Measurements from ENCODE around the gene HPN.

HPN gene

DNA sequence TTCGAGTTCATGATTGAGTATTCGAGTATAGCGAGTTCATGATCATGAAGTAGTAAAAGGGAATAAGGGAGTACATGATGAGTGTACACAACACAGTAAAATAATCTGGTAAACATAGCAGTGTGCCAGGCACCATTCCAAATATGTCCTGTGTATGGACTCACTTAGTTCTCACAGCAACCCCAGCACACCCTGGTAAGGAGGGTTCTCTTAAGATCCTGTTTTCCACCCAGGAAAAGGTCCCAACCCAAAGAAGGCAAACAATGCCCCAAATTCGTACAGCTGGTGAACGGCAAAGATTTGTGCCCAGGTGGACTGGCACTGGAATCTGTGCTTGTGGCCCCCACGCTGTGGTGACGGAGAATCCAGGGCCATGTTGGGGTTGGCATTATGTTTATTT lies 21.4 kb downstream of the HPN start:
- no peak for DNase-seq (ENCODE audit: low spot score)

DNA sequence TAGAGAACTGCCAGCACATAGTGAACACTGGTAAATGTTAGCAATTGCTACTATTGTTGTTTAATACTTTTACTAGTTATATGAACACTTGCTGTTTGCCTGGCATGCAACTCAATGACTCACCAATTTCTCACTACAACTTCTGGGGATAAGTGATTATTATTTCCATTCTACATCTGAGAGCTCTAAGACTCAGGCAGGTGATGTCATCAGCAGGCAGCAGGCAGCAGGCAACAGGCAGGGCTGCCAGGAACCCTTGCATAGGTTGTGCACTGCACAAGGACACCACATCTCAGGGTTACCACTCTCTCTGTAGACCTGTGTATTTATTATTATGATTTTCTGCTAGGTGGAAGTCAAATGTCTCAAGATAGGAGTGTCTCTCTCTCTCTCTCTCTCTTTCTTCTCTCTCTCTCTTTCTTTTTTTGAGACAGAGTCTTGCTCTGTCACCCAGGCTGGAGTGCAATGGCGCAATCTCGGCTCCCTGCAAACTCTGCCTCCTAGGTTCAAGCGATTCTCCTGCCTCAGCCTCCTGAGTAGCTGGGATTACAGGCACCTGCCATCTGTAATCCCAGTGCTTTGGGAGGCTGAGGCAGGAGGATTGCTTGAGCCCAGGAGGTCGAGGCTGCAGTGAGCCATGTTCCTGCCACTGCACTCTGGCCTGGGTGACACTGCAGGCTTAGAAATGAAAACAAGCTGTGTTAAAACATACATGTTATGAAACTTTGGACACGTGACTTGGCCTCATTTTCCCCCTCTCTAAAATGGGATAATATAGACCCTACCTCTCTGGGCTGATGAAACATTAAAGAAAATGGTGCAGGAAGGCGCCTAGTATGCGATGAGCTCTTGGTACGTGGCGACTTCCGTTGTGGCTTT lies 22.7 kb downstream of the HPN start:
- DNase-seq (ENCODE audit: low spot score): peak; percentile 51

DNA sequence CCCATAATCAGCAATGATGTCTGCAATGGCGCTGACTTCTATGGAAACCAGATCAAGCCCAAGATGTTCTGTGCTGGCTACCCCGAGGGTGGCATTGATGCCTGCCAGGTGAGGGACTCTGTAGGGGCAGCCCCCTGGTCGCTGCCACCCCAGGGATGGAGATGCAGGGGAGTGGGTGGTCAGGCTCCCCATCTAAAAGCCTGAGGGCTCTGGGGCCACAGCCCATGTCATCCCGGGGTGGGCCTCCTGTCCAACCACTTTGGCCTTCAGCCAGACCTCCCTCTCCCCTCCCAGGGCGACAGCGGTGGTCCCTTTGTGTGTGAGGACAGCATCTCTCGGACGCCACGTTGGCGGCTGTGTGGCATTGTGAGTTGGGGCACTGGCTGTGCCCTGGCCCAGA lies 24.1 kb downstream of the HPN start:
- DNase-seq (ENCODE audit: low spot score): no peak

GRCh38 chr19:35066121-35066520 lies 24.6 kb downstream of the HPN start:
- no peak for DNase-seq (ENCODE audit: low spot score)

DNA sequence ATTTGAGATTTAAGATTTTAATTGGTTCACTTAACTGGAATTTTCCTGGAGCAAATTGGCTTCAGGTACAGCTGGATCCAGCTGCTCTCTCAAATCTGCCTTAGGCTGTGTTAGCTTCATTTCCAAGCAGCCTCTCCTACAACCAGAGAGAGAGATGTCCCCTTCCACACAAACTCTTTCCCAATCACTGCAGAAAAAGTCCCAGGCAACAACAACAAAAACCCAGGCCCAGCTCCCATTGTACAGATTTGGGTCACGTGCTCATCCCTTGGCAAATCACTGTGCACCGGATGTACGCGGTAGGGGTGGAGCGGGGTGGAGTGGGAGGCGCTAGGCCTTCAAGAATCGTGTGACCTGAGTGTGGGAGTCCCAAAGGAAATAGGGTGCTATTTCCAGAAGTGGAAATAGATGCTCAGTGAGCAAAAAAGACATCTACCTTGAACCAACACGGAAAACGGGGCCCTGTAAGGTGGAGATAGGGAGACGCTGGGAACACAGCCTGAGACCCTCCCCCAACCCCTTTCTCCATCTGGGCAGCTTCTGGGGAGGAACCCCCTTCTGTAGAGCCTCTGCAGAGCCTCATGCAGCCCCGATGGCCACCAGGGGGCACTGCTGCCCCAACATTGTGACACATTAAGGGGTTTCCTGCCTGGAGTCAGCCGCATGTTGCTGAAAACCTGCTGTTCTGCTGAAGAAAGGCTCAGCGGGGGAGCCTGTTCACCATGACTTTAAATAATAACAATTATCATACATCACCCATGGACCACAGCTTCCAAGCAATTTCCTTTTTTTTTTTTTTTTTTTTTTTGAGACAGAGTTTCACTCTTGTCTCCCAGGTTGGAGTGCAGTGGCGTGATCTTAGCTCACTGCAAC lies 25.4 kb downstream of the HPN start:
- DNase-seq (ENCODE audit: low spot score): peak; percentile 87

DNA sequence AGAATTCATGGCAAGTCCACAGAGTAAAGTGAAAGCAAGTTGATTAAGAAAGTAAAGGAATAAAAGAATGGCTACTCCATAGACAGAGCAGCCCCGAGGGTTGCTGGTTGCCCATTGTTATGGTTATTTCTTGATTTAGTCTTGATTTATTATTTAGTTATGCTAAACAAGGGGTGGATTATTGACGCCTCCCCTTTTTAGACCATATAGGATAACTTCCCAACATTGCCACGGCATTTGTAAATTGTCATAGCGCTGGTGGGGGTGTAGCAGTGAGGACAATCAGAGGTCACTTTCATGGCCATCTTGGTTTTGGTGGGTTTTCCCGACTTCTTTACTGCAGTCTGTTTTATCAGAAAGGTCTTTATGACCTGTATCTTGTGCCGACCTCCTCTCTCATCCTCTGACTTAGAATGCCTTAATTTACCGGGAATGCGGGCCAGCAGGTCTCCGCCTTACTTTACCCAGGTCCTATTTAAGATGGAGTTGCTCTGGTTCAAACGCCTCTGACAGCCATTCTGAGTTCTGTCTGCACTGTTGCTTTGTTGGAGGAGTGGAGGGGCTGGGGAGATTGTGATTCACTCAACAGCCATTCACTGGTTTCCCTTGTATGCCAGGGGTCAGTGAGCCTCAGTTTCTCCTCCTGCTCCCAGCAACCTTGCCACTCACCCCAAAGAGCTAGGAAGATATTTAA lies 27.6 kb downstream of the HPN start:
- DNase-seq (ENCODE audit: low spot score): no peak

DNA sequence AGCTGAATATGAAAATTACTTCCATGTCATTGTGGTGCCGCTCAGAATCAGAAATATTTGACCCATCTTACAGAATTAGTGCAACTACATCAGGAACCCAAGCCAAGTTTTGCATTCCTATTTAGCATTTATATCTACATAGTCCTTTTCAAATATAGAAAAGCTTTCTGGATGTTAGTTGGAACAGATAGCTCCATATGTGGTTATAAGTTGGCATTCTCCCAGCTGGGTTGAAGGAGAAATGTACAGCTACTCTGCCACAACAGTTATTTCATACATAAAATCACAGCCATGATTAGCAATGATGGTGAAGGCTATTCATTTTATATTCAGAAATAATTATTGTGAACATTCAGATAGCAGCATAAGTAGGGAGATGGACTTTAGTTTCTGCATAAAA lies 28.2 kb downstream of the HPN start:
- no peak for DNase-seq (ENCODE audit: low spot score)

GRCh38 chr19:35070471-35070870 lies 28.9 kb downstream of the HPN start:
- no peak for DNase-seq (ENCODE audit: low spot score)

DNA sequence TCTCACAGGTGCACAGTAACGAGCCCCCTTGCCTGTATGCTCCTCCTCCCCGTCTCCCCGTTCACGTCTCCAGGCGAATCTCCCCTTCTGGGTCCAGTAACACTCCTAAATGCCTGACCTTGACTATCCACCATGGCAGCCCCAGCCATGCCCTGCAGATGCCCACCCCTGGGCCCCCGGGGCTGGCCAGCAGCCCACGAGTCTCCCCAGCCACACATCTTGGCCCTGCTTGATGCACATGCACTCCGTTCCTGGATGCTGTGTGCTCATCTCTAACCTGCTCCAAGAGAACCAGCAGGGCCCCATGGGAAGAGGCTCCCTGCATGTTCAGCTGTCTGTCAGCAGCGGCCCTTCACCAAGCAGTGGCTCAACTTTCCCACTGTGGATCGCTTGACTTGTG lies 32.0 kb downstream of the HPN start:
- no peak for DNase-seq (ENCODE audit: low spot score)

GRCh38 chr19:35073941-35074340 lies 32.4 kb downstream of the HPN start:
- DNase-seq (ENCODE audit: low spot score): no peak

DNA sequence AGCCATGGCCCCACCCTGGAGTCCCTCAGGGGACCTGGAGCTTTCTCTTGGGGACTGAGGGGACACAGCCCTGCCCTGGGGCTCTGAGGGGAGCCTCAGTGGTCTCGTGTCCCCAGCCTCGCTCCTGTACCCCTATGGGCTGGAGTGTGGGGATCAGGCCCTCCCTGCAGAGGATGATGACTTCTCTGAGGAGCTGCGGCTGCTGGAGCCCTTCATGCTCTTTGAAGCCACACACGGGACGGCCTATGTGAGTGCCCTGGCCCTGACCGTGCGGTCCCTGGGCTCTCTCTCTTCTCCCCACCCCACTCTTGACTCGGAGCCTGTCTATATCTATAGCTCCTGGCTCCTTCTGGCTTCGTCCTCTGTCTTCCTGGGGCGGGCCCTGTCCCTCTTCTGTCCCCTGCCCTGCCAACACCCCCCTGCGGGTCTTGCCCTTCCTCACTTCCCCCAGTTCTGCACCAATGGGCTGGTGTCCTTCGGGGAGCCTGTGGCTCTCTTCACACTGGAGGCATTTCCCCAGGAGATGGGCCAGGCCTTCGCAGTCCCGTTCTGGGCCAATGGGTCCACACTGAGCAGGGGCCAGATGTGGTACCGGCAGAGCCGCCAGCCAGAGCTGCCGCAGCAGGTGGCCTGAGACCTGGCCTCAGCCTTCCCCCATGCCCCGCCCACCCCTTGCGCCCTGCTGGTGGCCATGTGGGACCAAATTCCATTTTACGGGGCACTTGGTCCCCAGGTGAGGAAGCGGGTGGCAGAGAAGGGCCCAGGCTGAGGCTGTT lies 33.1 kb downstream of the HPN start:
- DNase-seq (ENCODE audit: low spot score): no peak

DNA sequence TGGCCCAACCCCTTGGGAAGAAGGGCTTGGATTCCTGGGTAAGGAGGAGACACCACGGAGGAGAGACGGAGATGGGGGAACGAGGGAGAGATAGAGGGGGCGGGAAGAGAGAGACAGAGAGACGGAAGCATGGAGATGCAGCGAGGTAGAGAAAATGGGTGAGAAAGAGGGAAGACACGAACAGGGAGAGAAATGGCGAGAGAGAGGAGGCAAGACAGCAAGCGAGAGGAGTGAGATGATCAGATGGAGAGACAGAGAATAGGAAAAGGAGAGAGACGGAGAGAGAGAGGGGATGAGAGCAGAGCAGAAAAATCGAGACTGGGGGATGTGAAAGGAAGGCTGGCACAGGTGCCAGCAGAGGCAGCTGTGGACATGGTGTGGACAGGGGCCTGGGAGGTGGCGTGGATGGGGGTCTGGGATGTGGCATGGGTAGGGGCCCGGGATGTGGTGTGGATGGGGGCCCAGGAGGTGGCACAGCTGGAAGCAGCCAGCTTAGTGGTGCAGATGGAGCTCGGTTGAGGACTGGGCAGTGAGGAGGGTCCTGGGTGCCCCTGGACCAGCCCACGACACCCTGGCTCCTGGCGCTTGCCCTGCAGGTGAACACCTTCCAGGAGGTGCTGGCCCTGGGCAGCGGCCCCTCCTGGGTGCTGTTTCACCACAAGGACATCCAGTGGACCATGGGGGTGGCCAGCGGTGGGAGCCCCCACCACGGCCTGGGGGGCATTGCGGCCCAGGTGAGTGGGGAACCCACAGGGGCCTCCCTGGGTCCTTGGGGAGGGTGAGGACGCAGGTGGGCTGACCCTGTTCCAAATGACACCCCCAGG lies 33.9 kb downstream of the HPN start:
- DNase-seq (ENCODE audit: low spot score): no peak

DNA sequence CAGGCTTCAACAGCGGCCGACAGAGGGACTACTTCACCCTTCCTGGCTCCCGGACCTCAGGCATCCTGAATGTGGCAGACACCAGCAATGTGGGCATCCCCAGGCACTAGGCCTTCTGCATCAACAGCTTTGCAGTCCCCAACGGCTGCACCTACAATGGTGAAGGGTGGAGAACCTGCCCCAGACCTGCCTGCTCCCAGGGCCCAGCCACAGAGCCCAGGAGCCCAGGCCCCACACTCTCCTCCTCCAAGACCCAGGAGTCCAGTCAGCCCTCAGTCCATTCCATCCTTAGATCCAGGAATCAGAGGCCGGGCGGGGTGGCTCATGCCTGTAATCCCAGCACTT lies 34.5 kb downstream of the HPN start:
- no peak for DNase-seq (ENCODE audit: low spot score)

GRCh38 chr19:35076657-35077056 lies 35.1 kb downstream of the HPN start:
- no peak for DNase-seq (ENCODE audit: low spot score)

GRCh38 chr19:35077411-35078223 lies 36.1 kb downstream of the HPN start:
- no peak for DNase-seq (ENCODE audit: low spot score)

- DNase-seq (ENCODE audit: low spot score): no peak
Measured at GRCh38 chr19:35079826-35080225, 38.3 kb downstream of the HPN start.

GRCh38 chr19:35080613-35081170 lies 39.2 kb downstream of the HPN start:
- DNase-seq (ENCODE audit: low spot score): no peak

DNA sequence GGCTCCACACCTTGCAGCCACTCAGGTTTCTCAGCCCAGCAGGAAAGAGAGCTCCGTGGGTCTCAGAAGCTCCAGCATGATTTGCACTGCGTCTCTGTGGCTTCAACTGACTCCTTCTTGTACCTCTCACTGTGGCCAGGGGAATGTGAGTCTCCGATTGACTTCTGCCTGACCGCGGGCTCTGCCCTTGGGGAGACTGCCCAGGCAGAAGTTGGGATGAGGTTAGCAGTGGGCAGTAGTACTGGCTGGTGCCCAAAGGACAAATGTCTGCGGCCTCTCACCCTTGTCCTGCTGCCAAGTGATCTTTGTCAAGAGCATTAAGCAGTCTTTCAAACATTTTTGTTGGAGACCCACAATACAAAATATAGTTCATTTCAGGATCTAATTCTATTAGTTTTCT lies 39.7 kb downstream of the HPN start:
- DNase-seq (ENCODE audit: low spot score): no peak

GRCh38 chr19:35083691-35084508 lies 42.4 kb downstream of the HPN start:
- DNase-seq (ENCODE audit: low spot score): no peak
